ENCODE data around the gene FLT3LG.

The FLT3LG gene

GRCh38 chr19:49533551-49534488, 59.8 kb downstream of the FLT3LG start:
- no peak overlapping the region for H3K27ac ChIP-seq (ENCODE audit: low read length)

DNA sequence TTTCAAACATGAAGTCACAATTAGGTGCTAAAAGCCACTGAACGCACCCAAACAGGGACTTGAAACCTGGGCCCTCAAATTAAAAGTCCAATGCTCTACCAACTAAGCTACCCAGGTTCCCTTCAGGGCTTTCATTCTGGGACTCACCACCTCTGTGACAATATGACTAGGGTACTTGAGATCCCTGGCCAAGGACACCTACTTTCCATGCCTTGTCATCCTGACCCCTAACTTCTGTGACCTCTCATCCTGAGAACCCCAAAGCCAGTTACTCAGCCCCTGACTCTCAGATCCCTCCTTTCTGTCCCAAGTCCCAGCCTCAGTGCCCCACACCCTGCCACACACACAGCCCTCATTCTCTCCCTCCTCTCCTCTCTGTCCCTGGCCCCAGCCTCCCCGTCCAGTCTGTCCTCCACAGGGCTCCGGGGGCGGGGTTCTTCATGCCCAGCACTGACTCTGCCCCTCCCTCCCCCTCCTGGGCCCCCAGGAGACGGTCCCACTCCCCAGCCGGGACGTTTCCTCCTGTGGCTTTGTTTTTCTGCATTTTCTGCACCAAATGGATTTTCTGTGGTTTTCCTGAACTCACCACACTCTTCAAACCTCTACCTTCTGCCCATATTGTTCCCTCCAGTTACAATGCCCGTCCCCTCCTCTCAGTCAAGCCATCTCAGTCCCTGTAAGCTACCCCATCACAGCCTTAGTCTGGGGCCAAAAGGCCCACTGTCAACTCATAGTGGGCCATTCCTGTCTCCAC, 60.8 kb downstream of the FLT3LG start:
- Histone ChIP-seq H3K36me3 (ENCODE audit: control insufficient read depth in 1 of 2, insufficient read depth in 2 of 2, low read length in 2 of 2) (peaks cover 10 to 11% of the 10 kb centered on the region in 2 donors), H3K4me1 (ENCODE audit: control insufficient read depth in 1 of 2, insufficient read depth in 2 of 2, low read length in 2 of 2) (peaks cover 0 to 10% of the 10 kb centered on the region in 2 donors), H3K9me3 (ENCODE audit: control insufficient read depth in 1 of 2, low read length in 2 of 2) (no peaks in the 10 kb centered on the region), H3K27me3 (ENCODE audit: low read depth, low read length) (no peaks in the 10 kb centered on the region), H3K27ac (ENCODE audit: low read length) (no peak overlapping the region), H3K4me3 (ENCODE audit: low read depth in 1 of 2, low read length in 2 of 2) (peak overlapping the region; percentile 39 to 73)

More at GRCh38 chr19:49533551-49534488, 59.8 kb downstream of the FLT3LG start:
- Histone ChIP-seq H3K4me1 (ENCODE audit: control insufficient read depth in 1 of 2, insufficient read depth in 2 of 2, low read length in 2 of 2) (peaks cover 0 to 10% of the 10 kb centered on the region in 2 donors), H3K9me3 (ENCODE audit: control insufficient read depth in 1 of 2, low read length in 2 of 2) (no peaks in the 10 kb centered on the region), H3K4me3 (ENCODE audit: low read depth in 1 of 2, low read length in 2 of 2) (peak overlapping the region; percentile 39 to 73), H3K27me3 (ENCODE audit: low read depth, low read length) (no peaks in the 10 kb centered on the region), H3K36me3 (ENCODE audit: control insufficient read depth in 1 of 2, insufficient read depth in 2 of 2, low read length in 2 of 2) (peaks cover 4 to 5% of the 10 kb centered on the region in 2 donors)

Data from muscle layer of duodenum (tissue), 2 donors.